SK-N-SH treated with all-trans-retinoic acid at 6 μM for 48 hours (cell line): Measurements from ENCODE around the gene ZNF691.
"Not testable (repeated sequence)": the region's sequence is repeated elsewhere in the genome, so short reads cannot be mapped to it uniquely, and the experiment has no call there.

Experiments used
- ATAC-seq: fragments of 200-7000 bp; cut with Tn5 transposase; 3 replicates; pipeline ENCODE4 v1.9.1; 2020; ENCODE audit warnings: mild to moderate bottlenecking, moderate library complexity
- ARNTL ChIP-seq: fragments of 450-650 bp; formaldehyde crosslinking; IDR thresholded peaks from 2 replicates; pipeline ENCODE4 v1.5.0; 2020; ENCODE audit warnings: low read depth, mild to moderate bottlenecking, moderate library complexity, borderline replicate concordance
- BACH2 ChIP-seq: fragments of 250-450 bp; sonication (Bioruptor Pico); IDR thresholded peaks from 2 replicates; pipeline ENCODE4 v1.9.0; 2021; ENCODE audit warnings: mild to moderate bottlenecking, borderline replicate concordance
- CREB5 ChIP-seq: fragments of 250-450 bp; sonication (Bioruptor Pico); IDR thresholded peaks from 2 replicates; pipeline ENCODE4 v1.5.1; 2020; ENCODE audit warnings: low read depth, mild to moderate bottlenecking, moderate library complexity
- CSDC2 ChIP-seq: fragments of 250-450 bp; sonication (Bioruptor Pico); IDR thresholded peaks from 2 replicates; pipeline ENCODE4 v1.5.0; 2020; ENCODE audit warnings: mild to moderate bottlenecking, moderate library complexity
- ESRRG ChIP-seq: fragments of 250-450 bp; sonication (Bioruptor Pico); IDR thresholded peaks from 2 replicates; pipeline ENCODE4 v1.6.1; 2021; ENCODE audit warnings: mild to moderate bottlenecking
- GLIS3 ChIP-seq: fragments of 250-450 bp; sonication (Bioruptor Pico); IDR thresholded peaks from 2 replicates; pipeline ENCODE4 v1.5.0; 2020; ENCODE audit warnings: mild to moderate bottlenecking, moderate library complexity
- ISL1 ChIP-seq: fragments of 250-450 bp; sonication (Bioruptor Pico); IDR thresholded peaks from 2 replicates; pipeline ENCODE4 v2.1.2; 2022; ENCODE audit warnings: mild to moderate bottlenecking, moderate library complexity
- OSR1 ChIP-seq: fragments of 250-450 bp; sonication (Bioruptor Pico); IDR thresholded peaks from 2 replicates; pipeline ENCODE4 v1.8.0; 2022; ENCODE audit warnings: moderate library complexity, mild to moderate bottlenecking, inconsistent platforms
- PATZ1 ChIP-seq: fragments of 250-450 bp; sonication (Bioruptor Pico); IDR thresholded peaks from 2 replicates; pipeline ENCODE4 v1.8.0; 2020; ENCODE audit warnings: mild to moderate bottlenecking, moderate library complexity, borderline replicate concordance
- POU6F1 ChIP-seq: fragments of 250-450 bp; sonication (Bioruptor Pico); IDR thresholded peaks from 2 replicates; pipeline ENCODE4 v1.8.0; 2021; ENCODE audit warnings: low read depth, mild to moderate bottlenecking, moderate library complexity, borderline replicate concordance
- PPARA ChIP-seq: fragments of 250-450 bp; sonication (Bioruptor Pico); IDR thresholded peaks from 2 replicates; pipeline ENCODE4 v1.5.0; 2020; ENCODE audit warnings: mild to moderate bottlenecking, borderline replicate concordance
- RARB ChIP-seq: fragments of 250-450 bp; sonication (Bioruptor Pico); IDR thresholded peaks from 2 replicates; pipeline ENCODE4 v1.8.0; 2021; ENCODE audit warnings: mild to moderate bottlenecking, moderate library complexity
- TCF4 ChIP-seq: fragments of 250-450 bp; sonication (Bioruptor Pico); IDR thresholded peaks from 2 replicates; pipeline ENCODE4 v1.8.0; 2021; ENCODE audit warnings: mild to moderate bottlenecking, moderate library complexity, borderline replicate concordance
- TOX ChIP-seq: fragments of 250-450 bp; sonication (Bioruptor Pico); IDR thresholded peaks from 2 replicates; pipeline ENCODE4 v1.8.0; 2021; ENCODE audit warnings: mild to moderate bottlenecking, moderate library complexity, borderline replicate concordance
- TSHZ2 ChIP-seq: fragments of 250-450 bp; sonication (Bioruptor Pico); IDR thresholded peaks from 2 replicates; pipeline ENCODE4 v1.5.0; 2020; ENCODE audit warnings: mild to moderate bottlenecking, moderate library complexity
- ZC3H10 ChIP-seq: fragments of 250-450 bp; sonication (Bioruptor Pico); IDR thresholded peaks from 2 replicates; pipeline ENCODE4 v1.5.1; 2021; ENCODE audit warnings: mild to moderate bottlenecking, moderate library complexity
- ZFP3 ChIP-seq: fragments of 250-450 bp; sonication (Bioruptor Pico); IDR thresholded peaks from 2 replicates; pipeline ENCODE4 v1.5.0; 2020; ENCODE audit warnings: mild to moderate bottlenecking, moderate library complexity
- ZFP30 ChIP-seq: fragments of 450-650 bp; formaldehyde crosslinking; IDR thresholded peaks from 2 replicates; pipeline ENCODE4 v1.5.0; 2022; ENCODE audit warnings: mild to moderate bottlenecking, moderate library complexity
- ZNF70 ChIP-seq: fragments of 450-650 bp; formaldehyde crosslinking; IDR thresholded peaks from 2 replicates; pipeline ENCODE4 v1.5.0; 2020; ENCODE audit warnings: mild to moderate bottlenecking, moderate library complexity

The ZNF691 gene

GRCh38 chr1:42806593-42806992 lies 39.8 kb upstream of the ZNF691 start:
- TF ChIP-seq ZFP3 (CRISPR knock-in tag) = no peak
- TF ChIP-seq, all 23 proteins: peak for 0
- ATAC-seq = no peak

GRCh38 chr1:42807056-42807668 lies 39.3 kb upstream of the ZNF691 start:
- no peak for ATAC-seq
- no peak for TF ChIP-seq OSR1 (CRISPR knock-in tag)
- TF ChIP-seq BACH2 (CRISPR knock-in tag) = no peak
- TF ChIP-seq GLIS3 (CRISPR knock-in tag) = no peak
- TF ChIP-seq TCF4 (CRISPR knock-in tag) = no peak
- TF ChIP-seq ARNTL = no peak
- TF ChIP-seq RARB (CRISPR knock-in tag) = no peak
- TF ChIP-seq ISL1 (CRISPR knock-in tag) = no peak
- TF ChIP-seq ZFP30 (CRISPR knock-in tag) = no peak
- TF ChIP-seq ZFP3 (CRISPR knock-in tag) = no peak

GRCh38 chr1:42814815-42815214 lies 31.6 kb upstream of the ZNF691 start:
- ATAC-seq = not testable (repeated sequence)

DNA sequence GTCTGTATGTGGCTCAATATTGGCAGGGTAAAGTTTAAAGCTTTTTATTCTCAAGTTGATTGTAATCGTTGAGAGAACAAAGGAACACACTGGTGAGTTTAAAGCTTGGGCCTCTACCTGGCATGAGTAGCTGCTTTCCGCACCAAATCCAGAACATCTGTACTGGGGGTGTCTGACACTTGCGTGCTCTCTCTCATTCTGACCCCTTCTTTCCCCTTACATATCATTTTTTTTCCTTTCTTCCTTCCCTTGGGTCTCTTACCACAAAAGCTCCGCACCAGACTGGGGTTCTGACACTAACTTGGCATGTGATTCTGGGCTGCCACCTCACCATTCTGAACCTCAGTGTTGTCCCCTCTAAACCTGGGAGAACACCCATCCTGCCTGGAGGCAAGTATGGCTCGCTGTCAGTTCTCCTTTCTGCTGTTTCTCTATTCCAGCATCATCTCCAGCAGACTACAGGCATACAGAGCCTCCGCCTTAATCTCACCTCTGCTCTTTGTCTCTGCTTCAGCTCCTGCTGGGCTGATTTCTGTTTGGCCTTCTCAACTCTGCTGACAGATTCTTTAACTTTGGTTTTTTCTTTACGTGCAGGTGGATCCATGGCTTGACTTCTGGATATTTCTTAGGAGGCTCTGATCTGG lies 30.4 kb upstream of the ZNF691 start:
- TF ChIP-seq CSDC2 (CRISPR knock-in tag) = no peak
- no peak for TF ChIP-seq BACH2 (CRISPR knock-in tag)
- no peak for TF ChIP-seq PATZ1 (CRISPR knock-in tag)
- TF ChIP-seq PPARA (CRISPR knock-in tag) = no peak
- TF ChIP-seq TCF4 (CRISPR knock-in tag) = no peak
- no peak for TF ChIP-seq TOX (CRISPR knock-in tag)
- no peak for TF ChIP-seq ISL1 (CRISPR knock-in tag)
- no peak for TF ChIP-seq ZFP3 (CRISPR knock-in tag)
- peak; percentile 48 for ATAC-seq

DNA sequence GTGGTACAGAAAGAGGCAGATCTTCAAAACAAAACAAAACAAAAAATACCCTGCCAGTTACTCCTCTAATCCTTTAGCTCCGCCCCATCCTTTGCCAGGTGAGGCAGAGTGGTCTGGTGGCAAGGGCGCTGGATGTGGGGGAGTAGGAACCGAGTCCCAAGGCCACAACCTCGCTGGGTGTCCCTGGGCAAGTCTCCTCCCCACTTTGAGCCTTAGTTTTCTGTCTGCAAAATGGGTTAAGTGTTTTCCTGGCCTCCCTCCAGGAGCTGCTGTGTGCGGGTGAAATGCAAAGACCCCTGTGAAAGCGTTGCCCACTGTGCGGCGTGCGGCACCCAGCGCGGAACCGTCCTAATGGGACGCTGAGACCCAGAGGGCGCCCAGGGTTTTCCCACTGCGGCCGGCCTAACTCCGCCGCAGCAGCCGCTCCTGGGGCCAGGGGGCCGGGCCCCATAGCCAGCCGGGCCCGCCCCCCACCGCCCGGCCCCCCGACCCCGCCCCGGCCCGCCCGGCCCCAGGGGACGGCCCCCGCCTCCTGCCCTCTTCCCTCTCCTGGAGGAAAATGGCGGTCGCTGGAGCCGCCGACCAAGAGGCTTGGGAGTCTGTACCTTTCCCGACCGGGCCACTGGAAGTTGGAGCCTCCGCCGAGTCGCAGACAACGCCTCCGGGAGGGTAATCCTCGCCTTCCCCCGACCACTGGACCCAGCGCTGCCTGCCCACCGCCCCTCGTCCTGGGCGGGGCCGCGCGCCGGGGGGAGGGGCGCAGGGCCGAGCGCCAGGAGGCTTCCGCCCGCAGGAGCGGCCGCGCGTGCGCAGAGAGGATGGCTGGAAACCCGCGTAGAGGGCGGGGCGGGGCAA lies 29.6 kb upstream of the ZNF691 start, which contains the start of the genes ERMAP and SVBP:
TSS of gene ERMAP (plus strand) at position 538 of the 855 bp plus-strand sequence. CDS start 13,327 bp downstream, outside the sequence.
TSS of gene SVBP (minus strand) at position 813 of the 855 bp plus-strand sequence. CDS start 853 bp downstream, outside the sequence.
- TF ChIP-seq ZNF70 (no peak), TOX (CRISPR knock-in tag) (no peak), ARNTL (no peak), ISL1 (CRISPR knock-in tag) (no peak), OSR1 (CRISPR knock-in tag) (no peak), ESRRG (CRISPR knock-in tag) (no peak), RARB (CRISPR knock-in tag) (no peak), PATZ1 (CRISPR knock-in tag) (no peak), TSHZ2 (CRISPR knock-in tag) (no peak), POU6F1 (CRISPR knock-in tag) (no peak), TCF4 (CRISPR knock-in tag) (no peak), BACH2 (CRISPR knock-in tag) (no peak), PPARA (CRISPR knock-in tag) (no peak), GLIS3 (CRISPR knock-in tag) (no peak), CREB5 (CRISPR knock-in tag) (no peak), ZC3H10 (CRISPR knock-in tag) (no peak), ZFP3 (CRISPR knock-in tag) (no peak)
- peak; percentile 93 for ATAC-seq
